Nephron progenitor cell (in vitro differentiated cells): Measurements from ENCODE around the gene IFIT2.

ENCODE experiments used
- DNase-seq: peaks from one replicate; pipeline ENCODE4 v3.0.0; 2021
- H3K27ac Mint-ChIP-seq: 2 replicates; pipeline ENCODE4 v1.8.0; 2021; ENCODE audit warnings: mild to moderate bottlenecking, moderate library complexity, mixed read lengths
- H3K27me3 Mint-ChIP-seq: 2 replicates; pipeline ENCODE4 v1.8.0; 2021; ENCODE audit warnings: mild to moderate bottlenecking, low read depth, mixed read lengths; ENCODE audit not compliant: poor library complexity
- H3K36me3 Mint-ChIP-seq: 2 replicates; pipeline ENCODE4 v1.8.0; 2021; ENCODE audit warnings: low read depth, mixed read lengths
- H3K4me1 Mint-ChIP-seq: 2 replicates; pipeline ENCODE4 v1.8.0; 2021; ENCODE audit warnings: mixed read lengths
- H3K4me3 Mint-ChIP-seq: 2 replicates; pipeline ENCODE4 v1.8.0; 2021; ENCODE audit warnings: mild to moderate bottlenecking, moderate library complexity, mixed read lengths
- H3K9me3 Mint-ChIP-seq: 2 replicates; pipeline ENCODE4 v1.8.0; 2021; ENCODE audit warnings: mild to moderate bottlenecking, moderate library complexity, mixed read lengths
- CTCF ChIP-seq: fragments of 200-600 bp; sonication (generic); IDR thresholded peaks from 2 replicates; pipeline ENCODE4 v1.5.0; 2021; ENCODE audit warnings: antibody characterized with exemption

IFIT2 gene

GRCh38 chr10:89257581-89257980 lies 44.3 kb upstream of the IFIT2 start:
- H3K27ac Mint-ChIP-seq: no peak overlapping the region
- TF ChIP-seq CTCF: no peak
- H3K27me3 Mint-ChIP-seq: peaks cover 13% of the 10 kb centered on the region
- peaks cover 8% of the 10 kb centered on the region for H3K36me3 Mint-ChIP-seq
- no peak for DNase-seq
- H3K4me1 Mint-ChIP-seq: no peaks in the 10 kb centered on the region
- no peak overlapping the region for H3K4me3 Mint-ChIP-seq
- H3K9me3 Mint-ChIP-seq: peaks cover 25% of the 10 kb centered on the region

- no peak for DNase-seq
- no peak for TF ChIP-seq CTCF
- H3K4me3 Mint-ChIP-seq: no peak overlapping the region
- H3K36me3 Mint-ChIP-seq: peaks cover 4% of the 10 kb centered on the region
- H3K9me3 Mint-ChIP-seq: peaks cover 12% of the 10 kb centered on the region
- peaks cover 13% of the 10 kb centered on the region for H3K27me3 Mint-ChIP-seq
- no peak overlapping the region for H3K27ac Mint-ChIP-seq
- no peaks in the 10 kb centered on the region for H3K4me1 Mint-ChIP-seq
These were observed 43.0 kb upstream of the IFIT2 start for GRCh38 chr10:89258881-89259280.

- Mint-ChIP-seq H3K27ac (no peak overlapping the region), H3K27me3 (peaks cover 10% of the 10 kb centered on the region), H3K4me1 (peaks cover 4% of the 10 kb centered on the region), H3K4me3 (no peak overlapping the region), H3K36me3 (no peaks in the 10 kb centered on the region), H3K9me3 (no peaks in the 10 kb centered on the region)
- DNase-seq: no peak
- no peak for TF ChIP-seq CTCF
These were observed 39.5 kb upstream of the IFIT2 start for GRCh38 chr10:89262086-89263051.

- Mint-ChIP-seq H3K4me1 (peaks cover 4% of the 10 kb centered on the region), H3K27ac (no peak overlapping the region), H3K36me3 (no peaks in the 10 kb centered on the region), H3K9me3 (no peaks in the 10 kb centered on the region), H3K4me3 (no peak overlapping the region), H3K27me3 (peaks cover 10% of the 10 kb centered on the region)
- DNase-seq: no peak
- TF ChIP-seq CTCF: no peak
These were observed 38.8 kb upstream of the IFIT2 start for GRCh38 chr10:89263091-89263490.

- H3K36me3 Mint-ChIP-seq: no peaks in the 10 kb centered on the region
- H3K27ac Mint-ChIP-seq: no peak overlapping the region
- no peak for DNase-seq
- H3K4me3 Mint-ChIP-seq: no peak overlapping the region
- H3K27me3 Mint-ChIP-seq: peaks cover 7% of the 10 kb centered on the region
- H3K4me1 Mint-ChIP-seq: peaks cover 4% of the 10 kb centered on the region
- no peak for TF ChIP-seq CTCF
- no peaks in the 10 kb centered on the region for H3K9me3 Mint-ChIP-seq
These were observed 38.3 kb upstream of the IFIT2 start for GRCh38 chr10:89263531-89263930.
